ENCODE measurements around the gene TMEM184C.

TMEM184C gene

GRCh38 chr4:147605499-147605898 lies 11.7 kb upstream of the TMEM184C start:
- DNase-seq, result no peak

GRCh38 chr4:147607471-147607870 lies 9.7 kb upstream of the TMEM184C start:
- no peak for DNase-seq

GRCh38 chr4:147610686-147611085 lies 6.5 kb upstream of the TMEM184C start:
- DNase-seq, result no peak

GRCh38 chr4:147616849-147617172 lies 386 bp upstream of the TMEM184C start:
- no peak for DNase-seq

- no peak for DNase-seq
These were observed 869 bp downstream of the TMEM184C start for GRCh38 chr4:147617841-147618691.

- DNase-seq, result no peak
These were observed 3.1 kb downstream of the TMEM184C start for GRCh38 chr4:147620315-147620714.

- no peak for DNase-seq
These were observed 8.5 kb downstream of the TMEM184C start for GRCh38 chr4:147625733-147626132.

GRCh38 chr4:147626903-147627302 lies 9.7 kb downstream of the TMEM184C start:
- no peak for DNase-seq

- DNase-seq, result no peak
These were observed 11.2 kb downstream of the TMEM184C start for GRCh38 chr4:147628415-147628814.

- DNase-seq, result no peak
These were observed 12.9 kb downstream of the TMEM184C start for GRCh38 chr4:147629783-147630730.

GRCh38 chr4:147633113-147633512 lies 15.9 kb downstream of the TMEM184C start:
- DNase-seq, result no peak

GRCh38 chr4:147633643-147634042 lies 16.4 kb downstream of the TMEM184C start:
- DNase-seq, result no peak

- DNase-seq, result no peak
These were observed 18.2 kb downstream of the TMEM184C start for GRCh38 chr4:147635348-147635747.

GRCh38 chr4:147638365-147638764 lies 21.2 kb downstream of the TMEM184C start:
- no peak for DNase-seq

- no peak for DNase-seq
These were observed 21.7 kb downstream of the TMEM184C start for GRCh38 chr4:147638942-147639341.

GRCh38 chr4:147639388-147639787 lies 22.2 kb downstream of the TMEM184C start:
- DNase-seq, result no peak

GRCh38 chr4:147640331-147640730 lies 23.1 kb downstream of the TMEM184C start:
- no peak for DNase-seq

GRCh38 chr4:147643616-147644015 lies 26.4 kb downstream of the TMEM184C start:
- no peak for DNase-seq

GRCh38 chr4:147644471-147644870 lies 27.3 kb downstream of the TMEM184C start:
- no peak for DNase-seq

GRCh38 chr4:147645099-147645498 lies 27.9 kb downstream of the TMEM184C start:
- no peak for DNase-seq

- no peak for DNase-seq
These were observed 31.5 kb downstream of the TMEM184C start for GRCh38 chr4:147648656-147649055.

- DNase-seq, result no peak
These were observed 34.4 kb downstream of the TMEM184C start for GRCh38 chr4:147651563-147651962.

GRCh38 chr4:147655639-147656038 lies 38.4 kb downstream of the TMEM184C start:
- DNase-seq, result no peak

- DNase-seq, result no peak
These were observed 41.3 kb downstream of the TMEM184C start for GRCh38 chr4:147658501-147658900.

Measured in NCI-H2081 treated with DMSO at 0.1 percent for 48 hours (cell line).